DMS114 treated with DMSO at 0.1 percent for 48 hours (cell line): Measurements from ENCODE around the gene ADAM17.

Experiments
- DNase-seq: peaks from one replicate; lab custom pipeline; 2025; ENCODE audit not compliant: unreplicated experiment; lab: John Stamatoyannopoulos, UW

ADAM17 gene

DNA sequence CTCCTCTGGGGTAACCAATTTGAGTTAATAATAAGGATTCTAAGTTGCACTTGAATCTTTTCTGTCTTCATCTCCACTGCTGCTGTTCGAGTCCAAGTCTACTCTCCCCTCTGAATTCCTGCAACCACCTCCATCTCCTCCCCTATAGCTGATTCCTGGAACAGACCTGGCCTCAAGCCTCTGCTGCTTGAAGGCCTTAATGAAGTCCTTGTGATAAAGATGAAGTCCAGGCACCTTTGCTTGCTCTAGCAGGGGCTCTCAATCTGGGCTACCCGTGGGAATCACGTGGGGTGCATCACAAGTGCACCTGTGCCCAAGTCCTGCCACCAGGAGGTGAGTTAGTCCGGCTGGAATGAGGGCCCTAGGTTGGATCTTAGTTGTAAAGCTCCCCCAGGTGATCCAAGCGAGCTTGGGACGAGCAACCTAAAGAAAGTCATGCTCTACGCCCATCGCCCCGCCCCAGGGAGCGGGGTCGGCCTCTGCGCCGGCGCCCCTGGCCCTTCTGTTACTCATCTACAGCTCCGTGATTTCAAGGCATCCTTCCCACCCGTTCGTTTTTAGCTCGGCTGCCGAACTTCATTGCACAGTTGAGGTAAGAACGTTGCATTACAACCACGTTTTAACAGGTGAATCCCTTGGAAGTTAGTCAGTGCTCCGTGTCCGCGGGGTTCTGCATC, 82.2 kb downstream of the ADAM17 start:
- DNase-seq: no peak

DNA sequence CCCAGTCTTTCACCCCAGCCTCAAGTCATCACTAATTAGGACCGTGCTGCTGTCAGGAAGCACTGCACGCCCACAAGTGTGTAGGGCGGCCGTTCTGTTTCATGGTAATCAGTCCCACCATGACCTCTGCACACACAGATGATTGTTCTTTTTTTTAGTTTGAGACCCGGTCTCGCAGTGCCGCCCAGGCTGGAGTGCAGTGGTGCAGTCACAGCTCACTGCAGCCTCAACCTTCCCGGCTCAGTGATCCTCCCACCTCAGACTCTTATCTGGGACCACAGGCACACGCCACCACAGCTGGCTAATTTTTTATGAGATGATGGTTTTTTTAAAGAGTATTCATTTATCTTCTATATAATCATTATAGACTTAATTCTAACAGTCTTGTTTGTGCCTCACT, 83.1 kb downstream of the ADAM17 start:
- no peak for DNase-seq

DNA sequence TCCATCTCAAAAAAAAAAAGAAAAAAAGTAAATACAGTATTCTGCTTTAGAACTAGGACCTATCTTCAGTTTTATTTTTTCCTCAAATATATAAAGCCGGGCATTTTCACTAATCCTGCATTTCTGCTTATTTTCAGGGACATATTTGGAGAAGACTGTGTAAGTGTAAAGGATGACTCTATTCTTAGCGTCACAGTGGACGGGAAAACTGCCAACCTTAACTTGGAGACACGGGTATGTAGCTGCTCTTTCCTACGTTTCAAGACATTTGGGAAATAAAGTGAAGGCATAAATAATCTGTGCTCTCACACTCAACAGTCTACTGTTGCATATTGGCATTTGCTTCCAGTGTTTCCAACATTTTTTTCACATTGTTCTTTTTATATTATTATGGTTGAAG, 84.4 kb downstream of the ADAM17 start:
- no peak for DNase-seq

DNA sequence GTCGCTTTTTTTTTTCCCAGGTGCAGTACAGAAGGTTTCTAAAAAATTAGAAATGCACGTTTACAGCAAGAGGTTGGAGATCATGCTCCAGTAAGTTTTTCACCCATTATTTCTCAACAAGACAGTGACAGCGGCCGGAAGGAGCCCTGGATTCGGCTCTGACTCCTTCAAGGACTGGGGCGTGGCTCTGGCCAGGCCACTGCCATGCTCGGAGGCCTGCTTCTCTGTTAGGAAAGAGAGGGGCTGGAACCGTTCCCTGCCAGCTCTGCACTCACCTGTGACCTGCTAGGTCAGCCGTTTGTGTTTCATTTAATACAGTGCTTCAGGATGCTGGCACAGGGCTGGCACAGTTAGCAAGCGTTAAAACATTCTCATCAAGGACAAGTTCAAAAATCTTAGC, 87.9 kb downstream of the ADAM17 start:
- DNase-seq: no peak

DNA sequence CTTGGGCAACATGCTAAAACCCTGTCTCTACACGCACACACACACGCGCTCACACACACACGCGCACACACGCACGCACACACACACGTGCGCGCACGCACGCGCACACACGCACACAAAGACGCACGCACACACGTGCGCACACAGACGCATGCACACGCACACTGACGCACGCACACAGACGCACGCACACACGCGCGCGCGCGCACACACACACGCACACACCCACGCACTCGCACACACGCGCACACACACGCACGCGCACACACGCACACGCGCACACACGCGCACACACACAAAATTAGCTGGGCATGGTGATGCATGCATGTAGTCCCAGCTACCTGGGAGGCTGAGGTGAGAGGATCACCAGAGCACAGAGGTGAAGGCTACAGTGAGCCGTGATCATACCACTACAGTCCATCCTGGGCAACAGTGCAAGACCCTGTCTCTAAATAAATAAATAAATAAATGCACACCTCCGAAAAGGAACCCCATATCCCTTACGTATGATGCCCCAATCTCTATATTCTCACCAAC, 89.4 kb downstream of the ADAM17 start:
- no peak for DNase-seq

DNA sequence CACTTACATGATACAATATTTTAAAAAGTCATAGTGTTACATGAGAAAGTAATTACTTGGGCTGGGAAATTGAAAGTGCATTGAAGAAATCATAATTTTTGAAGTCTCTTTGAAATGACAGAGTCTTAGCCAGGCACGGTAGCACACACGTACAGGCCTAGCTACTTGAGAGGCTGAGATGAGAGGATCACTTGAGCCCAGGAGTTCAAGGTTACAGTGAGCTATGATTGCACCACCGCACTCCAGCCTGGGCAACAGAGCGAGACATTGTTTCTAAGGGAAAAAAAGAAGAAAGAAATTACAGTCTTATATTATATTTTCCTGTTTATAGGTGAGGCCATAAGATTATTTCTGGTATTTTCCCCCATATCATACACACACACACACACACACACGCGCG, 90.5 kb downstream of the ADAM17 start:
- DNase-seq: no peak

DNA sequence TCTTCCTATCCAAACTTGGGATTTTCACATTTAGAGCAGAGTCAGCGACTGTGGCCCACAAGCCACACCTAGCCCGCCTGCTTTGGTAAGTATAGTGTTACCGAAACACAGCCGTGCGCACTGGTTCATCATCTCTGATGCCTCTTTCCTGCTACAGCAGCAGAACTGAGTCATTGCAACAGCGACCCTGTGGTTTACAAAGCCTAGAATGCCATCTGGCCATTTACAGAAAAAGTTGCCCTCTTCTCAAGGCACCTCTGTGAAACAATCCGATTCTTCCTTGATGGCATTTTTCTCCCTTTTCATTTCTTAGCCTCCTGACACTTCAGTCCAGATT, 92.0 kb downstream of the ADAM17 start:
- no peak for DNase-seq

DNA sequence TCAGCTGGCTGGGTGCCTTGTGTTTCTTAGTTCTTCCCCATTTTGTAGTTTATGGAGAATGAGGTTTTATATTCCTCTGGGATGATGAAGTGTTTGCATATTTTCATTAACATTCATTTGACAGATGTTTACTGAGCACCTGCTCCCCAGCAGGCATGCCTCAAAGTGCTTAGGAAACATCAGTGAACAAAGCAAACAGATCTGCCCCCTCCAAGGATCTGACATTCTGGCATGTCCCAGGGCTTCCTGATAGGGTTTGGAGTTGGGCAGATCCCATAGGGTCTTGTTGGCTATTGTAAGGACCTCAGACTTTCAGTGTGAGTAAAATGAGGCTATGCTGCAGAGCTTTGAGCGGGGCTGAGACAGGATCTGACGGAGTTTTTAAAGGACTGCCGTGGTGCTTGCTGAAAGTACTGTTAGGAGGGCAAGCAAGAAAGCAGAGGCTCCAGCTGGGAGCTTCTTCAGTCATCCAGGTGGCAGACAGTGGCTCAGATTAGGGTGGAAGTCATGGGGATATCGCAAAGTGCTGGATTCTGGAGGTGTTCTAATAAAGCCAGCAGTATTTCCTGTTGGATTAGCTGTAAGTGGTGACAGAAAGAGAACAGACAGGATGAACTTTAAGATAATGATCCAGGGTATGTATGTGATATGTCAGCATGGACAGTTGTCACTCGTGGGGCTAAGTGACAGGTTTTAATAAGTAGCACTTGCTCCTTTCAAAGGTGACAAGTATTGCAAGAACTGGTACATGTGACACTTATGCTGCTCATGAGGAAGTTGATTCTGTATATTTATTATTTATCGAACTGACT, 92.5 kb downstream of the ADAM17 start:
- no peak for DNase-seq

DNA sequence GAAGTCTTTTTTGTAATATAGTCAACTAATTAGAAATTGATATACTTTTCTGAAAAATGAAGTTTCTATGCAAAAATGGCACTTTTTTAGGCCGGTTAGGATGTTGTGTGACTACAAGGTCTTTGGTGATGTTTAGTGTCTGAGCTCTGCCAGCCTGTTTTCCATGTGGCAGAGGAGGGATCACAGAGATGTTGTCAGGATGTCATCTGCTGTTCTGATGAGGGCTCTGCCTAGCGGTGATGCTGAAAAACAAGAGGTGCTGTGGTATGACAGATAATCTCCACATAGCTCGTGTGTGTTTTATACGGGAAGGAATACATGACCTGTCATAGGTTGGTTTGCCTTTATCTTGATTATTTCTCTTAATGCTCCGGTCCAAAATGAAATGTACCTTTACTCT, 93.3 kb downstream of the ADAM17 start:
- no peak for DNase-seq

DNA sequence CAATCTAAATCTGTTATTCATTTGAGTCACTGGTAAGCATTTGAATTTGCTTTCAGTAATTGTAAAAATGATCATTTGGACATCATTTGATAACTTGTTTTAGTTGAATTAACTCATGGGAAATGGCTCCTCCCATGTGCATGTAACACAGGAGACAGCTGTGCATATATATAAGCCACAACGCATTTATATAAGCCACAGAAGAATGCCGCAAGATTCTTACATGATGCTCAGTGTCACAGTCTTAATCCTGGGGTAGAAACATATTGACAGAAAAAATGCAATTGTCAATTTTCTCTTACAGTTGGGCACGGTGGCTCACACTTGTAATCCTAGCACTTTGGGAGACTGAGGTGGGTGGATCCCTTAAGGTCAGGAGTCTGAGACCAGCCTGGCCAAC, 94.6 kb downstream of the ADAM17 start:
- no peak for DNase-seq

DNA sequence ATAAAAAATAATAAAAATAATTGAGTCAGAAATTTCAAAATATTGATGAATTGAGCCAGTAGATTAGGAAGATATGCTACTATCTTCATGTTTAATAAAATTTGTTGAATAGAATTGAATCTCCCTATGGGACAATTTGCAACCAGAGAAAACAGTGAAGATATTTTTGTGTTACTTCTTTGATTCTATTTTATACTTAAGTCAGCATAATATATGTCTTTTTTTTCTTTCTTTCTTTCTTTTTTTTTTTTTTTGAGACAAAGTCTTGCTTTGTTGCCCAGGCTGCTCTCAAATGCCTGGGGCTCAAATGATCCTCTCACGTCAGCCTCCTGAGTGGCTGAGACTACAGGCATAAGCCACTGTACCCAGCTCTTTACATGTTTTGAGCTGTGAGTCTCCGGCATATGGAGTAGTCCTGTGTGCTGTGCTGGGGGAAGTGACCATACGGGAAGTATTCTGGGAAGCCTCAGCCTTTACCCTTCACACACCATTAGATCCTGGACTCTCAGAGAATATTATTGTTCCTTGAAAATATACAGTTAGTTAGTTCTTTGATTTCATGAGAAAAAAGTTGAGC, 95.1 kb downstream of the ADAM17 start:
- no peak for DNase-seq

DNA sequence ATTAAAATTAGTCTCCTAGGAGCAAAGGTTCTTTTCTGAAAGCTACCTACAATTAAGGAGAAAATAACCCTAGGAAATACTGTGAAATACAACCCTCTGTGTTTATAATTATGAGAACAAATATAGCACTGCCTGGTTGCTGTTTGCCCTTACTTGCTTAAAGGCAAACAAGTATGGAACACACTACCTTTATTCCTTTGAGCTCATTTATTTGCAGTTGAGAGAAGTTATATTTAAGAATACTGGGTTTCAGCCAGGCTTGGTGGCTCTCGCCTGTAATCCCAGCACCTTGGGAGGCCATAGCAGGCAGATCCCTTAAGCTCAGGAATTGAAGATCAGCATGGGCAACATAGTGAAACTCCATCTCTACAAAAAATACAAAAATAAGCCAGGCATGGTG, 104.4 kb downstream of the ADAM17 start:
- DNase-seq: no peak

DNA sequence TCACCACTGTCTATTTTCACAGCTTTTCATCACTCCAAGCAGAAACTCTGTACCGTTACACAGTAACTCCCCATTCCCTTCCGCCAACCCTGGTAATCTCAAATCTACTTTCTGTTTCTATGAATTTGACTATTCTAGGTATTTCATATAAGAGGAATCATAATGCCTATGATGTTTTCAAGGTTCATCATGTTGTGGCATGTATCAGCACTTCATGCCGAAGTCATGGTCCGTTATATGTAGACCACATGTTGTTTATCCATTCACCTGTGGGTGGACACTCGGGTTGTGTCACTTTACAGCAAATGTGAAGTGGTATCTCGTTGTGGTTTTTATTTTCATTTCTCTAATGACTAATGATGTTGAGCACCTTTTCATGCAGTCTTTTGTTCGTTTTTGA, 110.5 kb downstream of the ADAM17 start:
- DNase-seq: no peak

DNA sequence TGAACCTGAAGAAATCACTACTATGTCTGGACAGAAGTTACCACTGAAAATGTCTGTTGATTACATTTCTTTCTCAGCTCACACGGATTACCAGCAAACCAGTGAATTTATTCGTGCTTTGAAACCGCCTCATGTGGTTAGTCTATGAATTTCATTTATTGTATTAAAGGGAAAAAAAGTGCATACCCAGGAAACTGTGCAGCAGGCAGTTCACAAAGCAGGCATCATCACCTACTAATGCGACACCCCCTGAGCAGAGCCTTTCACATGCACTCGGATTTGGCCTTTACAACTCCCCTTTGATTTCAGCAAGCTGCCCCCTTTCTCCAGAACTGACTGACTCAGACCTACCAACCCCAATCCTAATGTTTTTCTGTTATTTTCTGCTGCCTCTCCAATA, 112.1 kb downstream of the ADAM17 start:
- DNase-seq: no peak

DNA sequence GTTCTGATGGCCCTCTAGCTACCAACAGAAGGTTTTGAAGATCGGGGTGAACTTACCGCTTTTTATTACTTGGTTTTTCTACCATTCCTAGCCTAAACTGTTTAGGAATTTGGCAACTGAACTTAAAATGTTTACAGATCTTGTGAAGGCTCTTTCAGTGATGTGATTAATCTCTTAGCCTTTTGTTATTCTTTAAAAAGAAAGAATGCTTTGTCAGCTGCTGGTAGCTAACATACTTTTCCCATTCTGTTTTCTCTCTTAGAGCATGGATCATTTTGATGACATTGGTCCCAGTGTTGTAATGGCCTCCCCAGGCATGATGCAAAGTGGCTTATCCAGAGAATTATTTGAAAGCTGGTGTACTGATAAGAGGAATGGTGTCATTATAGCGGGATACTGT, 114.1 kb downstream of the ADAM17 start:
- no peak for DNase-seq

DNA sequence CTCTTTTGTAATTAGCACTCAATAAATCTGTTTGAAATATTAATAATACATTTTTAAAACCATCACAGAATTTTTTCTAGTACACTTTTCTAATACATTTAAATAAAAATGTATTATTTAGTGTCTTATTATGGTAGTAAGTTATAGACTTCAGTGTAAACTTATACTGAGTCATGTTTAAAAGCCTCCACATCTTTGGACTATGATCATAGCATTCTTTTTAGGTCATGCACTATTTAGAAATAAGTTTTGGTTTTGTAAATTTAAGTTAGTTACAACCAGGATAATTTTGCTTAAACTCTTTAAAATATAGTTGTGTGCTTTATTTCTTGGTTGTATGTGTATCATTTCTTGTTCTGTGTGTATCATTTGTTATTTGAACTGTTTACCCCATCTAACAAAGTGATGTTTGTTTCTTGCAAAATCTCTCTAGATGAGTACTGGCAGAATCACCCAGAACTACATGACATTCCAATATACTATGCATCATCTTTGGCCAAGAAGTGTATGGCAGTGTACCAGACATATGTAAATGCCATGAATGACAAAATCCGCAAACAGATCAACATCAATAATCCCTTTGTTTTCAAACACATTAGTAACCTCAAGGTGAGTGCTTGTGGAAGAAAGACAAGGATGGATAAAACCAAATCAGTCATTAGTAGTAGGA, 115.4 kb downstream of the ADAM17 start:
- DNase-seq: no peak

DNA sequence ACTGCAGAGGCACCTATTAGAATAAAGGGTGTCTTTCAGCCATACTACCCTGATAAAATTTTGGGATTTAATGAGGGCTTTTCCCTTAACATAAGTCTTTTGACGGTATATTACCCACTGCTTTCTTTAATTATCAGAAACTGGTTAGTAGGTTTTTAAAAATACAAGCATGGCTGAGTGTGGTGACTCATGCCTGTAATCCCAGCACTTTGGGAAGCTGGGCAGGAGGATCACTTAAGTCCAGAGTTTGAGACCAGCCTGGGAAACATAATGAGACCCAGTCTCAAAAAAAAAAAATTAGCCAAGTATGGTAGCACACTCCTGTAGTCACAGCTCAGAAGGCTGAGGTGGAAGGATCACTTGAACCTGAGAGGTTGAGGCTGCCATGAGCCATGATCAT, 116.1 kb downstream of the ADAM17 start:
- DNase-seq: no peak
